Parathyroid adenoma (tissue), 2 donors: ENCODE results near the gene FAM53A.

ENCODE experiments used
- H2AFZ ChIP-seq: fragments of 300-600 bp; sonication (generic); one replicate; pipeline ENCODE4 v1.7.0; 2017; ENCODE audit warnings: antibody characterized with exemption, mild to moderate bottlenecking
- H3K27ac ChIP-seq: fragments of 300-600 bp; sonication (generic); one replicate; pipeline ENCODE4 v1.7.0; 2017
- H3K27me3 ChIP-seq: fragments of 300-600 bp; sonication (generic); one replicate; pipeline ENCODE4 v1.7.0; 2017; ENCODE audit warnings: low read length; ENCODE audit not compliant: control insufficient read depth, insufficient read depth
- H3K36me3 ChIP-seq: fragments of 300-600 bp; sonication (generic); one replicate; pipeline ENCODE4 v1.7.0; 2017; ENCODE audit warnings: low read length; ENCODE audit not compliant: control insufficient read depth, insufficient read depth
- H3K4me1 ChIP-seq: fragments of 300-600 bp; sonication (generic); one replicate; pipeline ENCODE4 v1.7.0; 2017; ENCODE audit warnings: control low read depth
- H3K4me2 ChIP-seq: fragments of 300-600 bp; sonication (generic); one replicate; pipeline ENCODE4 v1.7.0; 2017; ENCODE audit warnings: low read length
- H3K4me3 ChIP-seq: fragments of 300-600 bp; sonication (generic); one replicate; pipeline ENCODE4 v1.7.0; 2017; ENCODE audit warnings: low read depth, low read length
- H3K79me2 ChIP-seq: fragments of 300-600 bp; sonication (generic); one replicate; pipeline ENCODE4 v1.7.0; 2017; ENCODE audit warnings: control low read depth
- H3K9ac ChIP-seq: fragments of 300-600 bp; sonication (generic); one replicate; pipeline ENCODE4 v1.7.0; 2017; ENCODE audit warnings: mild to moderate bottlenecking
- H3K9me3 ChIP-seq: fragments of 300-600 bp; sonication (generic); one replicate; pipeline ENCODE4 v1.7.0; 2017; ENCODE audit warnings: low read length; ENCODE audit not compliant: control insufficient read depth
- CTCF ChIP-seq: fragments of 300-600 bp; sonication (generic); IDR thresholded peaks from one replicate; pipeline ENCODE4 v1.7.0; 2017; ENCODE audit warnings: antibody characterized with exemption, mild to moderate bottlenecking
- donor health status: primary hyperparathyroidism.

FAM53A gene

GRCh38 chr4:1664141-1664540 lies 20.0 kb downstream of the FAM53A start:
- Histone ChIP-seq H3K36me3 (no peaks in the 10 kb centered on the region), H3K27ac (no peak overlapping the region), H3K9me3 (no peaks in the 10 kb centered on the region), H3K79me2 (no peaks in the 10 kb centered on the region), H3K27me3 (no peaks in the 10 kb centered on the region), H3K4me2 (no peak overlapping the region), H3K4me3 (no peak overlapping the region), H2AFZ (no peak overlapping the region), H3K9ac (no peak overlapping the region), H3K4me1 (no peaks in the 10 kb centered on the region)
- no peak for TF ChIP-seq CTCF

GRCh38 chr4:1663549-1663948 lies 20.6 kb downstream of the FAM53A start:
- TF ChIP-seq CTCF, result no peak
- Histone ChIP-seq H3K9ac (no peak overlapping the region), H3K27me3 (no peaks in the 10 kb centered on the region), H3K4me2 (no peak overlapping the region), H3K4me1 (no peaks in the 10 kb centered on the region), H2AFZ (no peak overlapping the region), H3K36me3 (no peaks in the 10 kb centered on the region), H3K9me3 (no peaks in the 10 kb centered on the region), H3K4me3 (no peak overlapping the region), H3K27ac (no peak overlapping the region), H3K79me2 (no peaks in the 10 kb centered on the region)

- no peak for TF ChIP-seq CTCF
- Histone ChIP-seq H3K27ac (no peak overlapping the region), H3K79me2 (no peaks in the 10 kb centered on the region), H3K4me2 (no peak overlapping the region), H3K9me3 (no peaks in the 10 kb centered on the region), H3K36me3 (no peaks in the 10 kb centered on the region), H2AFZ (no peak overlapping the region), H3K4me3 (no peak overlapping the region), H3K9ac (no peak overlapping the region), H3K4me1 (no peaks in the 10 kb centered on the region), H3K27me3 (no peaks in the 10 kb centered on the region)
These were observed 22.4 kb downstream of the FAM53A start for GRCh38 chr4:1661695-1662094.

GRCh38 chr4:1660948-1661677 lies 23.0 kb downstream of the FAM53A start:
- no peaks in the 10 kb centered on the region for H3K9me3 ChIP-seq
- no peaks in the 10 kb centered on the region for H3K36me3 ChIP-seq
- H3K27ac ChIP-seq, result no peak overlapping the region
- no peaks in the 10 kb centered on the region for H3K4me1 ChIP-seq
- no peaks in the 10 kb centered on the region for H3K79me2 ChIP-seq
- no peak overlapping the region for H3K9ac ChIP-seq
- H3K27me3 ChIP-seq, result no peaks in the 10 kb centered on the region
- H3K4me3 ChIP-seq, result no peak overlapping the region
- H2AFZ ChIP-seq, result no peak overlapping the region
- TF ChIP-seq CTCF, result no peak
- no peak overlapping the region for H3K4me2 ChIP-seq
